ENCODE results near the gene TGFB2. TPM values are rescaled to one million over a fixed set of nuclear protein-coding genes. Genes with fewer than 3 reads are reported as not detected.

Gene TGFB2
- polyA plus RNA-seq, 1 experiment: 14.8 TPM

DNA sequence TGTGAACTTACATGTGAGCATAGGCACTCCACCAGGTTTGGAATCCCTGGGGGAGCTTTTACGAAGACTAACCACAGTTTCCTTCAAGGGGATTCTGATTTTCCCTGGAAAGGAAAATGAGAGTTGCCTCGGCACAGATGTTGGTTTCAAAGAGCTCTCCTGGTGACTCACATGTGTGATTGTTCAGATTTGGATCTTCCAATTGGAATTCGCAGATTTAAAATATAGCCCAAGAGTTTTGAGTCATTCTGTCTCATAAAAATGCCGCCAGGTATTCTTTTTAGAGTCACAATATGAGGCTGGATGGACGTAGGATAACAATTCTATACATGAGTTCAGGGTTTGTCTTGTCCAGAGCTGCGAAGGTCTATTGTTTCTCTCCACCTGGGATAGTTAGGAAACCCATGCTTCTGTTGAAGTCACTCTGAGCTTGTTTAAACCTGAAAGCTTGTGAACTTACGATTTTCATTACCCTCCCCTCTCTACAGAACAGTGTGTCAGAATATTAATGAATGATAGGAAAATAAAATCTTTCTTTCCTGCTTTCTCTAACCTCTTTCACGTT, 64.9 kb downstream of the TGFB2 start:
- Histone ChIP-seq H3K9me3 (ENCODE audit: control insufficient read depth, insufficient read depth, low read length) (no peaks in the 10 kb centered on the region), H3K27ac (ENCODE audit: low read depth, low read length) (no peak overlapping the region), H3K27me3 (ENCODE audit: control insufficient read depth, insufficient read depth, low read length) (no peaks in the 10 kb centered on the region), H3K4me3 (ENCODE audit: low read depth, low read length) (no peak overlapping the region)
- DNase-seq (ENCODE audit: low read depth, low spot score): no peak
- no peak for TF ChIP-seq CTCF (IDR thresholded peaks at IDR 0.05; ENCODE audit: low read depth, low read length)
- POLR2A ChIA-PET: interaction anchor here (0.6 kb wide), 1 partner anchor 32 kb away, joined by 3 read pairs; no protein-coding TSS in a partner anchor
- CTCF ChIA-PET: no interaction called here

DNA sequence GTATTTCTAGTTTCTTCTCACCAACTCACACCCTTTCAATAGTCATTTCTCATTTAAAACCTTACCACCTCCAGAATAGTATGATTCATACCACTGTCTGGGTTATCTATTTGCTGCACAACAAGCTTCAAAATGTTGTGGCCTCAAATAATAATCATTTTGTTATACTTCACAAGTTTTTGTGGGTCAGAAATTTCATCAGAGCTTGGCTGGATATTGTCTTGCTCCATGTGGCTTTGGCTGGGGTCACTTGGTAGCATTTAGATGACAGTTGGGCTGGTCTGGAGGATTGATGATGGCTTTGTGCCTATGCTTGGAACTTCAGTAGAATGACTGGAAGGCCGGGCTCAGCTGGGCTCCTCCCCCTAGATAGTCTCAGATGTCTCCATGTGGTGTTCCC, 66.0 kb downstream of the TGFB2 start:
- POLR2A ChIA-PET: no interaction called here
- Histone ChIP-seq H3K27ac (ENCODE audit: low read depth, low read length) (no peak overlapping the region), H3K9me3 (ENCODE audit: control insufficient read depth, insufficient read depth, low read length) (no peaks in the 10 kb centered on the region), H3K27me3 (ENCODE audit: control insufficient read depth, insufficient read depth, low read length) (no peaks in the 10 kb centered on the region), H3K4me3 (ENCODE audit: low read depth, low read length) (no peak overlapping the region)
- TF ChIP-seq CTCF (IDR thresholded peaks at IDR 0.05; ENCODE audit: low read depth, low read length): no peak
- CTCF ChIA-PET: no interaction called here
- DNase-seq (ENCODE audit: low read depth, low spot score): no peak

DNA sequence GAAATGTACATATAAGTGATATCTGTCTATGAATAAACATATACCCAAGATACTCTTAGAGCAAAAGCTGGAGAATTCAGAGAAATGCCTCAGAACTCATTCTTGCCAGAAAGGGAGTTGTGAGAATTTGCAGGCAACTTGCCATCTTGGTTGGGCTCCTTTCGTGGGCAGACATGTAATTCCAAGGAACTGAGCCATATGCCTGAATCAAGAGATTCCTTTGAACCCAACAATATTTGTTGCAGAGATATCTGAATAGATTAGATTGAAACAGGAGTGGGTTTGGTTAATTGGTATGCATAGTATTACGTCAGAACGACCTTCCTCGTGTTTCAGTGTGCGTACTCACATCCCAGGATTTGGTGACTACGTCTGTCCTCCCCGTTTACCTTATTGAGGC, 67.0 kb downstream of the TGFB2 start:
- no peak for DNase-seq (ENCODE audit: low read depth, low spot score)
- Histone ChIP-seq H3K9me3 (ENCODE audit: control insufficient read depth, insufficient read depth, low read length) (no peaks in the 10 kb centered on the region), H3K4me3 (ENCODE audit: low read depth, low read length) (no peak overlapping the region), H3K27me3 (ENCODE audit: control insufficient read depth, insufficient read depth, low read length) (no peaks in the 10 kb centered on the region), H3K27ac (ENCODE audit: low read depth, low read length) (no peak overlapping the region)
- CTCF ChIA-PET: no interaction called here
- no peak for TF ChIP-seq CTCF (IDR thresholded peaks at IDR 0.05; ENCODE audit: low read depth, low read length)
- POLR2A ChIA-PET: no interaction called here

DNA sequence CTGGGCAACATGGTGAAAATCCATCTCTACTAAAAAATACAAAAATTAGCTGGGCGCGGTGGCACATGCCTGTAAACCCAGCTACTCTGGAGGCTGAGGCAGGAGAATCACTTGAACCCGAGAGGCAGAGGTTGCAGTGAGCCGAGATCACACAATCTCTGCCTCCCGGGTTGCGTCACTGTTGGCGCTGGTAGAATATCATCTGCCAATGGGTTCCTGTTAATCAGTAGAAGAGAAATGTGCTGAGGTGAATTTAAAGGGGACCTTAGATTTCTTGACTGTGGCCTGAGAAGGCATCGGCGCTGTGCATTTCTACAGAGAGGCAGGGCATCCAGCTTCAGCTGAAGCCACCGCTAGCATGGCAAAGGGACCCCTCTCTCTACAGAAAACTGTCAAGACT, 68.0 kb downstream of the TGFB2 start:
- Histone ChIP-seq H3K27ac (ENCODE audit: low read depth, low read length) (no peak overlapping the region), H3K9me3 (ENCODE audit: control insufficient read depth, insufficient read depth, low read length) (peaks cover 3% of the 10 kb centered on the region; the same call in 1 of the 2 replicates), H3K27me3 (ENCODE audit: control insufficient read depth, insufficient read depth, low read length) (no peaks in the 10 kb centered on the region), H3K4me3 (ENCODE audit: low read depth, low read length) (no peak overlapping the region)
- DNase-seq (ENCODE audit: low read depth, low spot score): no peak
- no peak for TF ChIP-seq CTCF (IDR thresholded peaks at IDR 0.05; ENCODE audit: low read depth, low read length)
- ChIA-PET CTCF (no interaction called here), POLR2A (interaction anchor here (0.8 kb wide), 1 partner anchor 474 kb away, joined by 3 read pairs; no protein-coding TSS in a partner anchor)

DNA sequence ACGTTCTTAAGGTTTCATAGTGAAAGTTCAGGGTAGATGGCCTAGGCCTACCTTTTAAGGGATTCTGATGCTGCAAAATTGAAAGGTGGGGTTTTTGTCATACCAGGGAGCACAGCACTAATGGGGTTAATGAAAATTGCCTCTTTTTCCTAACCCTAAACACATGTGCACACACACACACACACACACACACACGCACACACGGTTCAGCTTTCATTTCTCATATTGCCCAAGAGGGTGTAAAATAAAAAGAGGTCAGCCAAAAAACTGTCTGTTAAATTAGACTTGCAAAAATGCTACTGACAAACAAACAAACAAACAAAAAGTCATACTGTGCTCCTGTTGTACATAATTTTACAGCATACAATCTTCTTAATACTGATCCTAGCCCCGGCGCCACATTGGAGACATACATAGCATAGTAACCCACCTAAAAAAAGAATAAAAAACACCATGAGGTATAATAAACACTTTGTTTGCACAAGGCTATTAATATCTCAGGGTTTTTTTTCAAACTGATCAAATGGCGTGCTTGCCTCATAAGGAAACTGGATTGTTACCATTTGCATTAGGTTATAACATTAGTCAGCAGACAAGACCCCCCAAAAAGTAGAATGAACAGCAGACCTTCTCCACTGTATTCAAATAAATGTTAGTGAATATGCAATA, 69.1 kb downstream of the TGFB2 start:
- TF ChIP-seq CTCF (IDR thresholded peaks at IDR 0.05; ENCODE audit: low read depth, low read length): no peak
- peaks cover 3% of the 10 kb centered on the region; the same call in 1 of the 2 replicates for H3K9me3 ChIP-seq (ENCODE audit: control insufficient read depth, insufficient read depth, low read length)
- no peak overlapping the region for H3K4me3 ChIP-seq (ENCODE audit: low read depth, low read length)
- POLR2A ChIA-PET: interaction anchor here (0.8 kb wide), 1 partner anchor 472 kb away, joined by 3 read pairs; no protein-coding TSS in a partner anchor
- H3K27ac ChIP-seq (ENCODE audit: low read depth, low read length): no peak overlapping the region
- H3K27me3 ChIP-seq (ENCODE audit: control insufficient read depth, insufficient read depth, low read length): no peaks in the 10 kb centered on the region
- no peak for DNase-seq (ENCODE audit: low read depth, low spot score)
- CTCF ChIA-PET: no interaction called here

Measured in AG04450 (cell line).